ENCODE results near the gene ONECUT2.

DNA sequence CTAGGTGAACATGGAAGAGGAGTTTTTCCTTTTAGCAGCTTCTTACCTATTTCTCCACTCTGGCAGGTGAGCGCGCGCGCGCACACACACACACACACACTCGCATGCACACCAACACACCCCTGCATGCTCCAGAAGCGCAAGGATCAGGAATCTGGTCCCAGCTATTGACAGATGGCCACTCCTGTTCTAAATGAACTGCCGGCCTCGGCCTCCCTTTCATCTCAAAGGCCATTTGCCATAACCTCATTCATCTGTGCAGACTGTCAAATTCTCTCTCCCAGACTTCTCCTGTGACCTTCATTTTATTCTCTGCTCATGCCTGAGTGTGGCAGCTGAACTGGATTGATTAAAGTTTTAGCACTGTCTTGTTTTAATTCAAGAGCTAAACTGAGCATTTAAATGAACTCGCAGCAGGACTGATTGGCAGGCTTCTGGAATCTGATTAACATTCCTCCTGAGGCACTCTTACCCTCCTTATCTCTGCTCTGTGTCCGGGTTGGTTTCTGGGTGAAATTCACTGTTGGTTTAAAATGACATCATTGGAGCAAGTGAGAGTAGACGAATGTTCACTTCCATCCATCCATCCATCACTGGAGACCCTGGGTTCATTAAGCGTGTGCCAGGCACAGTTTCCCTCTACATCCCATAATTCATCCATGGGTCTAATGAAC, 92.5 kb downstream of the ONECUT2 start:
- TF ChIP-seq POLR2A (IDR thresholded peaks at IDR 0.05; ENCODE audit: low read depth, low read length) (no peak), POLR2AphosphoS5 (IDR thresholded peaks at IDR 0.05; ENCODE audit: low read depth, low read length) (no peak), PAX5 (IDR thresholded peaks at IDR 0.05; ENCODE audit: insufficient read depth, low read length, severe bottlenecking) (no peak), TAF1 (IDR thresholded peaks at IDR 0.05; ENCODE audit: low read depth, low read length) (no peak)
